IPS DF 4.7 (cell line): ENCODE data around the gene PPA2.
"Not testable (repeated sequence)": the region's sequence is repeated elsewhere in the genome, so short reads cannot be mapped to it uniquely, and the experiment has no call there.

ENCODE experiments used
- DNase-seq: peaks from one replicate; pipeline ENCODE4 v3.0.0-alpha.2; 2013; ENCODE audit warnings: low spot score; ENCODE audit errors: extremely low read depth

PPA2 gene

DNA sequence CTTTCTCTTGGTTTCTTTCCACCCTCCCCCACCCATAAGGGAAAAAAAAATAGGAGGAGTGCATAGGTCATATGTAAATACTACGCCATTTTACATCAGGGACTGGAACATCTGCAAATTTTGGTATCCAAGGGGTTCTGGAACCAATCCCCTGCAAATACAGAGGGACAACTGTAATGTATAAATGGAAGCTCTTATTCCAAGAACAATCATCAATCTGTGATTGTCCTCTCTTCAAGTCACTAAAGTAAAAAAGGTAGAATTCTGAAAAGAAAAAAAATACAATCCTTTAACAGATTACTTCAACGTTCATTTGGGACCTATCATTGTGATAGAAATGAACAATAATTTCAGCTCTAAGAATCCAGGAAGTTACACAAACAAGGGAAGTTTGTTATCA lies 13.6 kb downstream of the PPA2 start:
- no peak for DNase-seq

DNA sequence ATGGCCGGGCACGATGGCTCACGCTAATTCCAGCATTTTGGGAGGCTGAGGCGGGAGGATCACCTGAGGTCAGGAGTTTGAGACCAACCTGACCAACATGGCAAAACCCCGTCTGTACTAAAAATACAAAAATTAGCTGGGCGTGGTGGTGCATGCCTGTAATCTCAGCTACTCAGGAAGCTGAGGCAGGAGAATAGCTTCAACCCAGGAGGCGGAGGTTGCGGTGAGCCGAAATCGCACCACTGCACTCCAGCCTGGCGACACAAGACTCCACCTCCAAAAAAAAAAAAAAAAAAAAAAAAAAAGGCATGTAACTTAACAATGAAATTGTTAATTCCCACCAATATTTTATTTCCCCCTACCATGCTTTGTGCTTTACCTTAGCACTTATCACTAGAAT lies 15.3 kb downstream of the PPA2 start:
- not testable (repeated sequence) for DNase-seq

DNA sequence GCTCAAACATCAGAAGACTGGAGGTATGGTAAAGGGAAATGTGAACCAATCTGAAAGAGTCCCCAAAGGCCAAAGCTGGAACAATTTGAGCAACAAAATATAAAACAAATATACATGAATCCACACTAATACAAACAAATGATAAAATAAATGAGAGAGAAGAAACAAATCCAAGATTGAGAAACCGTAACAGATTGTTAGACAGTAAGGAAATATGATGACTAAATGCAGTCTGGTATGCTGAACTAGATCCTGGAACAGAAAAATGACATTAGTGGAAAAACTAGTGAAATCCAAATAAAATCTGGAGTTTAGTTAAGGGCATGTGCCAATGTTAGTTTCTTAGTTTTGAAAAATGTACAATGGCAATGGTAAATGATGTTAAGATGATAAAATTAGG lies 15.9 kb downstream of the PPA2 start:
- DNase-seq: no peak

DNA sequence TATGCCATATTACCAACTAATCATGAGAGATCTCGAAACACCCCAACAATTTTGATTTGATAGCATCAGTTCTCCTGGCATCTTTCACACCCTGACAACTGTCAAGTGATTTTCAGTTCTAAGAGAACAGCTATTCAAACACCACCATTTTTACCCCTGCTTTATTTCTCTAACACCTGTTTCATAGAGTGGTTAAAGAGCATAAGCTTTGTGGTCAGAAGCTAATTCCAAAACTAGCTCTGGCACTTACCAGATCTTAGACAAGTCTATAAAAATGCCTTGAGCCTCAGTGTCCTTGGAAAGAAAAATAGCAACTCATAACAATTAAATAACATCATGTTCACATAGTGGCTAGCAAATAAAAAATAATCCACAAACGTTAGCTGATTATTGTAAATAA lies 17.9 kb downstream of the PPA2 start:
- DNase-seq: no peak

DNA sequence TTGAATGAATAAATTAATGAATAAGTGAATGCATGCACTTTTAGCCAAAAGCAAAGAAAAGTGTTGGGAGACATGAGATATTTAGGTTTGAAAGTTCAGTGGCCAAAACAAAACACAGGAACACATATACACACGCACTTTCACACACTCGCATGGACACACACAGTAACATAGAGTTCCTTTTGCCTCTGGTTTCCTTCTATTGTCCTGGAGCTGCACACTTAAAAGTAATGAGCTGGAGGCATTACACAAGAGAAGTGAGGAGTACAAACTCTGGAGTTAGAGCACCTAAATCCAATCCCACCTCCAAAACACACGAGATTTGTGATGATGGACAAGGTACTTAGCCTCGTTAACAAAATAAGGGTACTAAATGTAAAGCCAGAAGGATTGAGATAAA lies 18.7 kb downstream of the PPA2 start:
- DNase-seq: no peak

DNA sequence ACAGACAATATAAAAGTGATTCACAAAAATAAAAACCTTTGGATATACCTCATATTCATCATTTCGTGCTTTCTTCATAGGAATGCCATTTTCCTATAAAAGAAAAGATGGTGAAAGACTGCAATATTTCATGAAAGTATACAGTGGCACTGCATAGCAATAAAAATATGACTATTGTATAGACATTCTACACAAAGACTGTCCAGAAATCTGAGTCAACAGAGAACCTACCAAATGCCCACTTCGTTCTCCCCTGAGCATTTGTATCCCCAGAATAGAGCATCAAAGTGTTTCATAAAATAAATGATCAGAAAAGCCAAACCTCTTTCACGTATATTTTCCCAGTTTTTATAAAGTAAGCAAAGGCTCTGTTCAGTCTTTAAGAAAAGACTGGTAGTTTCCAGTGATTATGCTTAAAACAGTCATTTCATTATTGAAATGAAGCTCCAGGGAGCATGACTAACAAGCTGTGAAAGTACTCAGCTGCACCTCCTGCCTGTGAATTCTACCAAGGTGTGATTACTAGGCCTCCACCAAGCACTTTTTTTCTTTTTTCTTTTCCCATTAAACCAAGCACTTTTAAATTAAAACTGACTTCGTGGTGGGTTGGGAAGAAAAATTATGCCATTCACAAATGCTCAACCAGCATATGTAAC lies 20.2 kb downstream of the PPA2 start:
- no peak for DNase-seq

DNA sequence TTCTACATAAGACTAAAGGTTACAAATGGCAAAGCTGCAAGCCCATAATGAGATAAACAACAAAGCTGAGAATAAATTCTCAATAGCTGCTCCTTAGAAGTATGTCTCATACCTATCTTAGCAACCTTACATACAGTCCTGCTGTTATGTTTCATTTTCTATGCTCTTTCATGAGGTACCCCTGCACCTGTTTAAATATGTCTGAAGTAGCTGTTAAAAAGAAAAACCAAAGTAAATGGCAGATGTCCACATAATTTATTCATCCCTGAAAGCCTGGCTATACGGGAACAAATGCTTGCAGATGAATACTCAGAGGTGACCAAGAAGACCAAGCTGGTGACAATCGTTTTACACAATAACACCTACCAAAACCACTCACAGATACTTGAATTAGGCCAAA lies 22.5 kb downstream of the PPA2 start:
- DNase-seq: no peak

DNA sequence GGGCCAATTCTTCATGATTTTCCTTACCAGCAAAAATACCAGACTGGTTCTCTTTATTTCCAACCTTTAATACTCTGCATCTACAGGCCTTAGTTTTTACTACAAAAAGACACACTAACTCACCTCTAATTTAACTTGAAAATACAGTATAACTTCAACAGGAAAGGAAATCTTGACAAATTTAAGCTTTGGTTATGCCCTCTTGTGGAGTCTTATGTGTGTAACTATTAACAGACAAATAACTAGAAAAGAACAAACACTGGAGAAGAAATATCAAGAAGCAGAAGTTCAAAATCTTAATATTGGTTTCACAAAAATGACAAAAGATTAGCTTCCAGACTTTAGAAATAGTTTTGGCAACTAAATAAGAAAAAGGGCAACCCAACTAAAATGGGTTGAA lies 33.0 kb downstream of the PPA2 start:
- DNase-seq: no peak

DNA sequence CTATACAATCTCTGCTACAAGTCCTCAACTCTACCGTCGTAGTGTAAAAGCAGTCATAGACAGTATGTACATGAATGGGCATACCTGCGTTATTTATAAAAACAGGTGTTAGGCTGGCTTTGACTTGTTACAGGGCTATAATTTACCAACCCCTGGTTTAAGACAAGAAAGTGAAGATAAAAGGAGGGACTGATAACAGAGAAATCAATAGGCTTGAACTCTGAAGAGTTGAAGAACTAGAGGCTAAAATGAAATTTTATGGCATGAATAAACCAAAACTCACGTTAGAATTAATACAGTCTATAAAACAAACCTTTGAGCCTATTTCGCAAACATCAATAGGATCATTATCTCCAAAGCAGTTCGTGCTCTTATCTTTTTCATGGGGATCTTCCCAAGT lies 36.2 kb downstream of the PPA2 start:
- no peak for DNase-seq

DNA sequence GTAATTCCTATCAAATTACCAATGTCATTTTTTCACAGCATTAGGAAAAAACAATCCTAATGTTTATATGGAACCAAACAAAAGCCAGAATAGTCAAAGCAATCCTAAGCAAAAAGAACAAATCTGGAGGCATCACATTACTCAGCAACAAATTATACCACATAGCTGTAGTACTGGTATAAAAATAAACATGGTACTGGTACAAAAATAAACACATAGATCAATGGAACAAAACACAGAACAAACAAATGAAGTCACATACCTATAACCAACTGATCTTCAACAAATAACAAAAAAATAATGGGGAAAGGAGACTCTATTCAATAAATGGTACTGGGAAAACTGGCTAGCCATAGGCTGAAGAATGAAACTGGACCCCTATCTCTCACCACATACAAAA lies 37.4 kb downstream of the PPA2 start:
- no peak for DNase-seq

DNA sequence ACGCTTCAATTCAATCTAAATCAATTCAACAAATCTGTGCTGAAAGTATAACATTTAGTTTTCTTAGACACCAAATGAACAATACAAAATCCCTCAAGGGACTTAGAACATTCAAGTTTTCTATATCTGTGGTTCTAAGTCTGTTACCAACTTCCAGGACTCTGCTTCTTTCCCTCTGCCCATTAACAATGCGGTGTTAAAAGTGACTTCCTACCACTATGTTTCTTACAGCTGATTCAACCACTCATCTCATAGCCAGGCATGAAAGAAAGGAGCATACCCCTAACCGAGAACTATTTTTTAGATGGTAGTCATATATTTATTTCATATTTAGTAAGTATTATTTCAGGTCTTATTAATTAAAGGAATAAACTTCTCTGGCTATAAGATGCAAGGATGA lies 38.9 kb downstream of the PPA2 start:
- DNase-seq: no peak

DNA sequence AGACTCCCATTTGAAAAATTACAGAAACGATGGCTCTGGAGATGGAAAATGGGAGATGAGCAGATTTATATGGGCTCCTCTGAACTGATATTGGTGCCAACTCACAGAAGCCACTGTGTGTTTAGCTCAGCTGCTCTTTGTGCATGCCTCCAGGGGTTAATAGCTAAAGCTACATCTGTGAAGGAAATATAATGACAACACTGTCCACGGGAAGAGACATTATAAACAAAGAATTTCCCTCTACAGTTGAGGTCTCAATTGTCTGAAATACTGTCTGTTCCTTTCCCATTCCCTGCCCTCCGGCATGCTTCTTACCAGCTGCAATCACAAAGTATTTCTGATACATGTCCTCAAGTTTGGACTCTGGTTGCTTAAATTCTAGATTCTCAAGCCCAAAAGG lies 40.4 kb downstream of the PPA2 start:
- DNase-seq: no peak

DNA sequence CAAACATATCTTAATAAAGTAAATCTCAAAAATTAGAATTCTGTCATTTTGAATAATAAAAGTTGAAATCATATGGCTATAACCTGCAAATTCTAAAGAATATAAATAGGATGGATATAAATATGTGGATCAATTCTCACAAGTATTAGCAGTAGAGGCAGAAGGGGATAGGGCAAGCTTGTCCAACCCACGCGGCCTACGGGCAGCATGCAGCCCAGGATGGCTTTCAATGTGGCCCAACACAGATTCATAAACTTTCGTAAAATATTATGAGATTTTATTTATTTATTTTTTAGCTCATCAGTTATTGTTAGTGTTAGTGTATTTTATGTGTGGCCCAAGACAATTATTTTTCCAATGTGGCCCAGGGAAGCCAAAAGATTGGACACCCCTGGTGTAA lies 41.4 kb downstream of the PPA2 start:
- DNase-seq: no peak

DNA sequence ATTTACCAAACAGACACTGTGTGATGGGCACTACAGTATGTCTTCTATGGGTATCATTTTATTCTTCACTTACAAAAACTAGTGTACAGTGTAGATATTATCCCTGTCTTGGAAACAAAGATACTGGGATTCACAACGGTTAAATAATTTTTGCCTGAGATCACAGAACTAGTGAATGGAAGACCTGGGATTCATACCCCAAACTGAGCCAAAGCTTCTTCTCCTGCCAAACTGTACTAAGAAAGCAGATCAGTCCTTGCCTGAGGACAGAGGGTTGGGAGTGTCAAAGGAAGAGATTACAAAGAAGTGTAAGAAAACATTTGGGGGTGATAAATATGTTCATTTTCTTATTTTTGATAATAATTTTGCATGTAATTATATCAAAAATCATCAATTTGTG lies 43.1 kb downstream of the PPA2 start:
- DNase-seq: no peak

DNA sequence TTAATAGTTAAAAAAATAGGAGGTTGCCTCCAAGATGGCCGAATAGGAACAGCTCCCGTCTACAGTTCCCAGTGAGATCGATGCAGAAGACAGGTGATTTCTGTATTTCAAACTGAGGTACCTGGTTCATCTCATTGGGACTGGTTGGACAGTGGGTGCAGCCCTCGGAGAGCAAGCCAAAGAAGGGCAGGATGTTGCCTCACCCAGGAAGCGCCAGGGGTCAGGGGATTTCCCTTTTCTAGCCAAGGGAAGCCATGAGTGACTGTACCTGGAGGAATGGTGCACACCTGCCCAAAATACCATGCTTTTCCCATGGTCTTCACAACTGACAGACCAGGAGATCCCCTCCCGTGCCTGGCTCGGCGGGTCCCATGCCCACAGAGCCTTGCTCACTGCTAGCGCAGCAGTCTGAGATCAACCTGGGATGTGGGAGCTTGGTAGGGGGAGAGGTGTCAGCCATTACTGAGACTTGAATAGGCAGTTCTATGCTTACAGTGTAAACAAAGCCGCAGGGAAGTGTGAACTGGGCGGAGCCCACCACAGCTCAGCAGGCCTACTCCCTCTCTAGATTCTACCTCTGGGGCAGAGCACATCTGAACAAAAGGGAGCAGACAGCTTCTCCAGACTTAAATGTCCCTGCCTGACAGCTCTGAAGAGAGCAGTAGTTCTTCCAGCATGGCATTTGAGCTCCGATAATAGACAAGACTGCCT lies 47.5 kb downstream of the PPA2 start:
- no peak for DNase-seq

DNA sequence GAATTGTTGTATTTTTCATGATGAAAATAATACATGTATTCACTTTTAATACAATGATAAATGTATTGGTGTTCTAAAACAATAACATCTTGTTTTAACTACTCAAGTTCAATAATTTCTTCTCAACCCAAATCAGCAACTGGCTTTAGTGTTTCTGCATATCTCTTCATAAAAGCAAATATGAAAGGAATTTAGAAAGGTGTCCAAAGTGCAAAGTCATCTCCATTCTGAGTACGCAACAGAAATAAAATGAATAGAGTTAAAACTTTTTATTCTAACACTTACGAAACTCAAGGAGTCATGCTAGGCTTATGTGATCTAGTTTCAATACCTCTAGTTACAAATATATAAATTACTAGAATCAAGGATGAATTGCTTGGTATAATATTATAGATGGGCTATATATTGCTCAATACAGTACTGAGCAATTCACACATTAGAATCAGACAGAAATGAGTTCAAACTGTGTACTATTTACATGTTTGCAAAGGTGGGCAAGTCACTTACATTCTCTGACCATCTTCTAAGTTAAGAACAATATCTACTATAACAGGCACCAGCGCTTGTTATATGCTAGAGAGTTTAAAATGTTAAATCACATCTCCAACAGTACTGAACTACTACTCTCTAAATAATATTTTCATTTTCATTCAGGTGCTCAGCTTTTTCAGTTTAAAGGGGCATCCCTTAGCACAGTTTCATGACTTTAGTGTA lies 51.5 kb downstream of the PPA2 start:
- DNase-seq: no peak

DNA sequence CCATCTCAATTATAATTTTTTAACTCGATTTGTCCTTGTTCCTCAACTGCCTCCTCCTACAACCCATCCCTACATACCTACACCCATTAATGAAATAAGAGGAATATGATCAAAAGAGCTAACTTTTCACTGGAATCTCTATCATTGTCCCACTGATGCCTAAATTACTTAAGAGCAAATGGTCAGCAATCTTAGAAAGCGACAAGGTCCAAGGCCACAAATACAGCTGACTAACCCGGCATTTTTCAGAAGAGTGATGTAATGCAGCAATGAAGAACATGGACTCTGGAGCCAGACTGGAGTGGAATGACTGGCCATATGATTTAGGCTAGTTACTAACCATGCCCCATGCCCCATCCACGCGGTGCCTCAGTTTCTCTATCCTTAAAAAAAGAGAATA lies 56.2 kb downstream of the PPA2 start:
- DNase-seq: no peak

DNA sequence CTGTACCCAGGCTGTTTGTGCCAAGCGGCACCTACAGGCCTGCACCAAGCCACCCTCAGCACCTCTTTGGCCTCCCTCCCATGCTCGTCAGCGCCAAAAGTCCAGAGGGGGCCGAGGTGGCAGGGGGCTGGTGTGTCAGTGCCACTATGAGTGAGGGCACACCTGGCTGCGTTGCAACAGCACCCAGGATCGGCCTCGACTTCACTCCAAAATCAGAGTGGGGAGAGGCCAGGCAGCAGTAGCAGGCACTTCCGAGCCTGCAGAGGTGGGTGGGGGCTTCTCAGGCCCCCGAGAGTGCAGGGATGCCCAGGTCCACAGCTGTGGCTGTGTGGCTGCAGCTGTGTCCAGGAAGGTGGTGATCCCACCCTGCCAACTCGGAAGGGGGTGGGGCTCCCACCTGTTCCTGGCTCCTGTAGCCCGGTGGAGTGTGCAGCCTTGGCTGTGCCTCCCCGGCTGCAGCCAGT lies 58.5 kb downstream of the PPA2 start:
- no peak for DNase-seq

DNA sequence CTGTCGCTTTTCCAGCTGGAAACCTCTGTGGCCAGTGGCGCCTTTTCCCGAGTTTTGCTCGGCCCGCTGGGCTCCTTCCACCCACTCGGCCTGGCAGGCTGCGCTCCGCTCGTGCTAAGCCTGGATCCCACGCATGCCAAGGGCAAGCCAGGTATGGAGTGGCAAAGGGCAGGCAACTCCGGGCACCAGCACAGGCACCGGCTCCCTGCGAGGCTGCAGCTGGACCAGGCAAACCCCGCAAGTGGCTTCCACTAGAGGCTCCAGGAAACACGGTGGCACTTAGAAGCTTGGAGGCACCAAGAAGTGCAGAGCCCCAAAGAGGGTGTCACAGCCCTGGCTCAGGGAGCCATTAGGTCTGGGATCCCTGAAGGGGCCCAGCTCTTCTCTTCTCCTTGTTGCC lies 59.5 kb downstream of the PPA2 start:
- DNase-seq: no peak

DNA sequence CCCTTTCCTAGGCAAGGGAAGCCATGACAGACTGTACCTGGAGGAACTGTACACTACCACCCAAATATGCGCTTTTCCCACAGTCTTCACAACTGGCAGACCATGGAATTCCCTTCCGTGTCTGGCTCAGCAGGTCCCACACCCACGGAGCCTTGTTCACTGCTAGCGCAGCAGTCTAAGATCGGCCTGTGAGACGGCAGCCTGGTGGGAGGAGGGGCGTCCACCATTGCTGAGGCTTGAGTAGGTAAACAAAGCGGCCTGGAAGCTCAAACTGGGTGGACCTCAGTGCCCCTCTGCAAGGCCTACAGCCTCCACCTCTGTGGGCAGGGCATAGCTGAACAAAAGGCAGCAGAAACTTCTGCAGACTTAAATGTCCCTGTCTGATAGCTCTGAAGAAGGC lies 64.7 kb downstream of the PPA2 start:
- not testable (repeated sequence) for DNase-seq

DNA sequence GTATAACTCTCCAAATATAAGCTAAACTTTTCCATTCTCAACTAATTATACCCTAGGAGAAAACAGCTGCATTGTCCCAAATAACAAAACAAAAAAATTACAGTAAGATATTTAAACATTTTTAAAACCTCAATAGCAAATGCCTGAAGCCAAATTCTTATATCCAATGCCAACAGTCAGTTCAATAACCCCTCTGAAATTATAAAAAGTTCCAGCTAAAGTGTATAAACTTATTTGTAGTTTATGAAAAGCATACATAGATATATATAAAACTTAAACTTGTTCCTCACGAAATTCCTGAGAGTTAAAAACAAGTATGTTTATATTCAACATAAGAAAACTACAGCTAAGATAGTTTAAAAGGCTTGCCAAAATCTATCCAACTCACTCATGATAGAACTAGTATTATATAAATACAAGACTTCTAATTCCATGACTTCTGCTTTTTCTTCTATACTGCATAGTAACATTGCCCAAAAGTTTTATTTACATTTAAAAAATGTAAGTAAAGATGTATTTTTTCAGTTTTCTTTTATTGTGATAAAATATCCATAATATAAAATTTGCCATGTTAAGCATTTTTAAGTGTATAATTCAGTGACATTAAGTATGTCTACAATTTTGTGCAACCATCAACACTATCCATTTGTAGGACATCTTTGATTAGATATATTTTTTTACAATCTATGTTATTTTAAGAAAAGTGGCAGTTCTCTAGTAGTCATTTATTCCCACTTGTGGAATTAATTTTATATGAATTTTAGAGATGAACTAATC lies 72.8 kb downstream of the PPA2 start:
- DNase-seq: no peak
